Neural cell (in vitro differentiated cells): Measurements from ENCODE around the gene STX16. TPM values are rescaled to one million over a fixed set of nuclear protein-coding genes. Genes with fewer than 3 reads are reported as not detected.

ENCODE experiments used
- H2AFZ ChIP-seq: fragments of 200-600, 300-800 bp; sonication (generic), shearing (Covaris generic); 2 replicates; pipeline ENCODE4 v1.6.0; 2014; ENCODE audit warnings: low read depth, mild to moderate bottlenecking, antibody characterized with exemption, low read length, moderate library complexity
- H3F3A ChIP-seq: fragments of 200-600 bp; shearing (Covaris generic); 2 replicates; pipeline ENCODE4 v1.6.1; 2016; ENCODE audit warnings: mild to moderate bottlenecking, moderate library complexity, mixed read lengths, antibody characterized with exemption, low read length; ENCODE audit not compliant: insufficient read depth, poor library complexity, severe bottlenecking
- H3K27ac ChIP-seq: fragments of 200-600, 300-800 bp; sonication (generic), shearing (Covaris generic); 2 replicates; pipeline ENCODE4 v1.5.1; 2014; ENCODE audit warnings: mild to moderate bottlenecking, low read length, moderate library complexity
- H3K27me3 ChIP-seq: fragments of 300-800, 200-600 bp; sonication (generic), shearing (Covaris generic); 2 replicates; pipeline ENCODE4 v1.6.0; 2014; ENCODE audit warnings: mild to moderate bottlenecking, low read depth, low read length, moderate library complexity; ENCODE audit not compliant: insufficient read depth
- H3K36me3 ChIP-seq: fragments of 300-800, 200-600 bp; sonication (generic), shearing (Covaris generic); 2 replicates; pipeline ENCODE4 v1.5.1; 2014; ENCODE audit warnings: mild to moderate bottlenecking, antibody characterized with exemption, low read length, moderate library complexity; ENCODE audit not compliant: insufficient read depth
- H3K4me2 ChIP-seq: fragments of 300-800, 200-600 bp; sonication (generic), shearing (Covaris generic); 2 replicates; pipeline ENCODE4 v1.6.0; 2014; ENCODE audit warnings: mild to moderate bottlenecking, low read length
- H3K4me3 ChIP-seq: fragments of 300-800, 200-600 bp; sonication (generic), shearing (Covaris generic); 2 replicates; pipeline ENCODE4 v1.5.1; 2014; ENCODE audit warnings: mild to moderate bottlenecking, low read length, moderate library complexity
- H3K79me2 ChIP-seq: fragments of 200-600 bp; shearing (Covaris generic); replicated peaks from 2 replicates; pipeline ENCODE4 v1.6.0; 2014; ENCODE audit warnings: mild to moderate bottlenecking, low read length, moderate library complexity; ENCODE audit not compliant: insufficient read depth
- H3K9ac ChIP-seq: fragments of 300-800, 200-600 bp; sonication (generic), shearing (Covaris generic); 2 replicates; pipeline ENCODE4 v1.6.1; 2016; ENCODE audit warnings: mild to moderate bottlenecking, low read length, mixed read lengths
- H3K9me2 ChIP-seq: fragments of 200-600 bp; shearing (Covaris generic); 2 replicates; pipeline ENCODE4 v1.6.1; 2016; ENCODE audit warnings: mild to moderate bottlenecking, low read length, mixed read lengths; ENCODE audit not compliant: insufficient read depth
- H3K9me3 ChIP-seq: fragments of 200-600, 300-800 bp; sonication (generic), shearing (Covaris generic); 2 replicates; pipeline ENCODE4 v1.6.1; 2016; ENCODE audit warnings: mild to moderate bottlenecking, mixed run types, low read length, moderate library complexity, mixed read lengths
- H4K20me1 ChIP-seq: fragments of 200-600 bp; shearing (Covaris generic); 2 replicates; pipeline ENCODE4 v1.6.1; 2016; ENCODE audit warnings: mild to moderate bottlenecking, mixed run types; ENCODE audit not compliant: insufficient read depth
- CTCF ChIP-seq: fragments of 450-650 bp; IDR thresholded peaks from 2 replicates; pipeline ENCODE4 v1.5.1; 2014; ENCODE audit warnings: antibody characterized with exemption, mild to moderate bottlenecking, moderate library complexity; ENCODE audit not compliant: poor library complexity, severe bottlenecking
- EP300 ChIP-seq: fragments of 450-650 bp; conservative IDR thresholded peaks from 2 replicates; pipeline ENCODE4 v1.6.1; 2014; ENCODE audit warnings: antibody characterized with exemption, mild to moderate bottlenecking, moderate library complexity; ENCODE audit not compliant: poor library complexity, severe bottlenecking
- EZH2 ChIP-seq: fragments of 200-600, 300-800 bp; shearing (Covaris generic), sonication (generic); IDR thresholded peaks from 2 replicates; pipeline ENCODE4 v1.6.1; 2014; ENCODE audit warnings: antibody characterized with exemption, low read length, borderline replicate concordance, mild to moderate bottlenecking; ENCODE audit not compliant: insufficient read depth, poor library complexity, severe bottlenecking
- MXI1 ChIP-seq: fragments of 450-650 bp; conservative IDR thresholded peaks from 2 replicates; pipeline ENCODE4 v1.6.1; 2014; ENCODE audit warnings: antibody characterized with exemption, mild to moderate bottlenecking; ENCODE audit not compliant: poor library complexity, severe bottlenecking
- POLR2AphosphoS5 ChIP-seq: IDR thresholded peaks from 2 replicates; pipeline ENCODE4 v1.6.1; 2012
- RAD21 ChIP-seq: fragments of 450-650 bp; conservative IDR thresholded peaks from 2 replicates; pipeline ENCODE4 v1.6.1; 2014; ENCODE audit warnings: antibody characterized with exemption, mild to moderate bottlenecking, moderate library complexity
- SMC3 ChIP-seq: fragments of 450-650 bp; conservative IDR thresholded peaks from 2 replicates; pipeline ENCODE4 v1.6.1; 2014; ENCODE audit warnings: antibody characterized with exemption, mild to moderate bottlenecking, moderate library complexity; ENCODE audit not compliant: poor library complexity
- TAF1 ChIP-seq: IDR thresholded peaks from 2 replicates; pipeline ENCODE4 v1.6.1; 2012; ENCODE audit warnings: low read depth
- polyA plus RNA-seq: library from polyadenylated mRNA; depleted of rRNA; stranded (reverse); fragments of >200 nt; gene quantifications from 2 replicates; pipeline ENCODE4 v1.2.3, GENCODE V29; 2014
- TF ChIP-seq, protein P1 (sequence below): IDR thresholded peaks from 2 replicates; pipeline ENCODE4 v1.6.1; 2012; ENCODE audit warnings: borderline replicate concordance

The STX16 gene
- polyA plus RNA-seq, 1 donor from 2014 or later, result 120 TPM

DNA sequence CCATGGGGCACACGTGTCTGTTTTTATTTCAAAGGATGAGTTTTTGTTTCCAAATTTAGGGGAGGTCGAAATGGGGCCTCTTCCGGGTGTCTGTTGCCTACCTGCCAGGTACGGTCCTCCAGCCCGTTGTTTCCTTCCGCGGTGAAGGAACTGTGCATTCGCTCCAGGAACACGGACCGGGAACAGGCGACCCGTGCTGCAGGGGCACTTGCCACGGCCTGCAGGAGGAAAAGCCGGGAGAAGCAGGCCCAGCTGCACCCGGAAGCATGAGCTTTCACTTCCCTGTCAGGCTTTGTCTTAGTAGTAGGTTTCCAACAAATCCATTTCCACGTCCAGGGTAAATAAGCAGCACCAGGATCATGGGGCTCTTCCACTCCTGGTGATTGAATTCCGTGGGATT lies 24.6 kb downstream of the STX16 start:
- Histone ChIP-seq H3K9ac (no peak overlapping the region), H4K20me1 (no peaks in the 10 kb centered on the region), H3K27ac (no peak overlapping the region), H3K27me3 (no peaks in the 10 kb centered on the region), H3K9me3 (no peaks in the 10 kb centered on the region), H3K9me2 (no peaks in the 10 kb centered on the region), H2AFZ (no peak overlapping the region), H3K36me3 (peaks cover 4% of the 10 kb centered on the region), H3K79me2 (peaks cover 2% of the 10 kb centered on the region), H3F3A (no peaks in the 10 kb centered on the region), H3K4me3 (no peak overlapping the region), H3K4me2 (no peak overlapping the region)
- no peak for TF ChIP-seq EP300
- TF ChIP-seq RAD21, result no peak
- TF ChIP-seq CTCF, result no peak
- TF ChIP-seq, protein P1, sequence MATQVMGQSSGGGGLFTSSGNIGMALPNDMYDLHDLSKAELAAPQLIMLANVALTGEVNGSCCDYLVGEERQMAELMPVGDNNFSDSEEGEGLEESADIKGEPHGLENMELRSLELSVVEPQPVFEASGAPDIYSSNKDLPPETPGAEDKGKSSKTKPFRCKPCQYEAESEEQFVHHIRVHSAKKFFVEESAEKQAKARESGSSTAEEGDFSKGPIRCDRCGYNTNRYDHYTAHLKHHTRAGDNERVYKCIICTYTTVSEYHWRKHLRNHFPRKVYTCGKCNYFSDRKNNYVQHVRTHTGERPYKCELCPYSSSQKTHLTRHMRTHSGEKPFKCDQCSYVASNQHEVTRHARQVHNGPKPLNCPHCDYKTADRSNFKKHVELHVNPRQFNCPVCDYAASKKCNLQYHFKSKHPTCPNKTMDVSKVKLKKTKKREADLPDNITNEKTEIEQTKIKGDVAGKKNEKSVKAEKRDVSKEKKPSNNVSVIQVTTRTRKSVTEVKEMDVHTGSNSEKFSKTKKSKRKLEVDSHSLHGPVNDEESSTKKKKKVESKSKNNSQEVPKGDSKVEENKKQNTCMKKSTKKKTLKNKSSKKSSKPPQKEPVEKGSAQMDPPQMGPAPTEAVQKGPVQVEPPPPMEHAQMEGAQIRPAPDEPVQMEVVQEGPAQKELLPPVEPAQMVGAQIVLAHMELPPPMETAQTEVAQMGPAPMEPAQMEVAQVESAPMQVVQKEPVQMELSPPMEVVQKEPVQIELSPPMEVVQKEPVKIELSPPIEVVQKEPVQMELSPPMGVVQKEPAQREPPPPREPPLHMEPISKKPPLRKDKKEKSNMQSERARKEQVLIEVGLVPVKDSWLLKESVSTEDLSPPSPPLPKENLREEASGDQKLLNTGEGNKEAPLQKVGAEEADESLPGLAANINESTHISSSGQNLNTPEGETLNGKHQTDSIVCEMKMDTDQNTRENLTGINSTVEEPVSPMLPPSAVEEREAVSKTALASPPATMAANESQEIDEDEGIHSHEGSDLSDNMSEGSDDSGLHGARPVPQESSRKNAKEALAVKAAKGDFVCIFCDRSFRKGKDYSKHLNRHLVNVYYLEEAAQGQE, result no peak
- TF ChIP-seq EZH2, result no peak
- TF ChIP-seq TAF1, result no peak
- TF ChIP-seq POLR2AphosphoS5, result no peak
- no peak for TF ChIP-seq MXI1
- no peak for TF ChIP-seq SMC3

GRCh38 chr20:58676161-58676560 lies 25.1 kb downstream of the STX16 start:
- Histone ChIP-seq H2AFZ (no peak overlapping the region), H3K27ac (no peak overlapping the region), H3K27me3 (no peaks in the 10 kb centered on the region), H3K9me3 (no peaks in the 10 kb centered on the region), H4K20me1 (no peaks in the 10 kb centered on the region), H3K36me3 (no peaks in the 10 kb centered on the region), H3F3A (no peaks in the 10 kb centered on the region), H3K4me2 (no peak overlapping the region), H3K4me3 (no peak overlapping the region), H3K9ac (no peak overlapping the region), H3K9me2 (no peaks in the 10 kb centered on the region), H3K79me2 (peaks cover 2% of the 10 kb centered on the region)
- TF ChIP-seq, protein P1, result no peak
- TF ChIP-seq CTCF, result no peak
- TF ChIP-seq EP300, result no peak
- no peak for TF ChIP-seq POLR2AphosphoS5
- no peak for TF ChIP-seq RAD21
- TF ChIP-seq SMC3, result no peak
- no peak for TF ChIP-seq EZH2
- TF ChIP-seq MXI1, result no peak
- no peak for TF ChIP-seq TAF1
